Fibroblast of lung (primary cell): ENCODE data around the gene ANKRD65. TPM values are rescaled to one million over a fixed set of nuclear protein-coding genes. Genes with fewer than 3 reads are reported as not detected.
"Not testable (repeated sequence)": the region's sequence is repeated elsewhere in the genome, so short reads cannot be mapped to it uniquely, and the experiment has no call there.

Experiments
- DNase-seq, 2 donors: peaks; one replicate each; pipeline versions ENCODE4 v3.0.0 to v3.0.0-alpha.2; 2010; ENCODE audit warnings: low read depth in 2 of 2
- H2AFZ ChIP-seq: 2 replicates; pipeline ENCODE4 v1.5.1; 2012; ENCODE audit warnings: low read length, control low read depth, inconsistent platforms
- H3K27ac ChIP-seq: 2 replicates; pipeline ENCODE4 v1.5.1; 2011; ENCODE audit warnings: low read length, control low read depth; ENCODE audit not compliant: insufficient read depth
- H3K27me3 ChIP-seq: 2 replicates; pipeline ENCODE4 v1.5.1; 2011; ENCODE audit warnings: mild to moderate bottlenecking, low read length; ENCODE audit not compliant: control insufficient read depth, insufficient read depth
- H3K36me3 ChIP-seq: 2 replicates; pipeline ENCODE4 v1.5.1; 2011; ENCODE audit warnings: low read length; ENCODE audit not compliant: control insufficient read depth, insufficient read depth
- H3K4me1 ChIP-seq: 2 replicates; pipeline ENCODE4 v1.5.1; 2011; ENCODE audit warnings: low read length; ENCODE audit not compliant: control insufficient read depth, insufficient read depth; ENCODE audit errors: extremely low read depth
- H3K4me2 ChIP-seq: 2 replicates; pipeline ENCODE4 v1.5.1; 2011; ENCODE audit warnings: low read length, control low read depth; ENCODE audit not compliant: insufficient read depth; ENCODE audit errors: extremely low read depth
- H3K4me3 ChIP-seq, 4 experiments: fragments of 200-600 bp in 1 of 4; sonication (generic) in 1 of 4; replicated peaks in 1 of 4; 2 replicates each; pipeline ENCODE4 v1.5.1; 2011 to 2016; ENCODE audit warnings: low read length in 4 of 4, low read depth in 3 of 4, mild to moderate bottlenecking in 3 of 4, control low read depth in 2 of 4, inconsistent platforms in 1 of 4, mixed read lengths in 1 of 4; ENCODE audit not compliant: insufficient read depth in 1 of 4; ENCODE audit errors: control extremely low read depth in 1 of 4
- H3K79me2 ChIP-seq: 2 replicates; pipeline ENCODE4 v1.5.1; 2012; ENCODE audit warnings: mild to moderate bottlenecking, low read length, inconsistent platforms; ENCODE audit not compliant: control insufficient read depth, insufficient read depth
- H3K9ac ChIP-seq: 2 replicates; pipeline ENCODE4 v1.5.1; 2011; ENCODE audit warnings: mild to moderate bottlenecking, low read length, control low read depth; ENCODE audit not compliant: insufficient read depth
- H3K9me3 ChIP-seq: 2 replicates; pipeline ENCODE4 v1.5.1; 2012; ENCODE audit warnings: low read depth, low read length; ENCODE audit not compliant: control insufficient read depth, insufficient read depth
- H4K20me1 ChIP-seq: 2 replicates; pipeline ENCODE4 v1.5.1; 2011; ENCODE audit warnings: low read length; ENCODE audit not compliant: control insufficient read depth, insufficient read depth; ENCODE audit errors: extremely low read depth
- EZH2 ChIP-seq: IDR thresholded peaks from 2 replicates; pipeline ENCODE4 v1.5.1; 2012; ENCODE audit warnings: low read length, control low read depth, mild to moderate bottlenecking; ENCODE audit errors: missing control alignments
- polyA plus RNA-seq, 2 donors: library from polyadenylated mRNA; depleted of rRNA in 1 of 2; stranded (reverse) in 1 of 2; unstranded in 1 of 2; fragments of >200 nt; gene quantifications; 2 replicates each; pipeline ENCODE4 v1.2.1, GENCODE V29; 2011 to 2012; ENCODE audit warnings: missing spikeins in 1 of 2
- total RNA-seq: library from RNA; depleted of rRNA; stranded (reverse); fragments of >200 nt; gene quantifications from 2 replicates; pipeline ENCODE4 v1.2.1, GENCODE V29; 2014
- TF ChIP-seq, protein P1 (sequence below), 2 donors: IDR thresholded peaks in 1 of 2; conservative IDR thresholded peaks in 1 of 2; 1 replicate in 1 of 2; 2 replicates in 1 of 2; pipeline ENCODE4 v1.5.1; 2011 to 2012; ENCODE audit warnings: low read length in 2 of 2, control low read depth in 1 of 2, inconsistent platforms in 1 of 2, low read depth in 1 of 2, mild to moderate bottlenecking in 1 of 2

ANKRD65 gene
- total and polyA plus RNA-seq, 2 donors (not counting 1 experiment from before 2014, with no cell fraction given): 0.84 to 2.0 TPM

DNA sequence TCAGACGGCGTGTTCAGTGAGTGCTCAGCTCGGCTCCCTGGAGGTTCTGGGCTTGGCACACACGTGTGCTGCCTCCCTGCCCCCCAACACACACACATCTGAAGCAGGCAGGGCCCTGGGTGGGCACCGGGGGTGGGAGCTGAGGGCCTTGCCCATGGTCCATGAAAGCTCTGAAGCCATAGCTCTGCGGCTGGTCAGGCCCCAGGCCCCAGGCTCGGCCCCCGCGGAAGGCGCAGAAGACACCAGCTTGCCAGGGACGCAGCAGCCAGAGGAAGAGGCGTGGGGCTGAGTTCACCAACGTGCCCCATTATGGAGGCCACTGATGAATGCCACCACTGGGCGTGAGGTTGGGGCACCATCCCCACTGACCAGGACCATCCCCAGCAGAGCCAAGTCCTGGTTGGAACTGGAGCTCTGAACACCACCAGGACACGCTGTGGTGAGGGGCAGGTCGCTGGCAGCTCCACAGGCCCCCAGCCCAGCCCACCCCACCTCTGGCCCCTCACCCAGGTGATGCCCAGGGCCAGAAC lies 50.2 kb downstream of the ANKRD65 start:
- Histone ChIP-seq H4K20me1 (no peaks in the 10 kb centered on the region), H3K79me2 (peaks cover 26% of the 10 kb centered on the region), H3K4me3 (no peak overlapping the region), H3K9ac (no peak overlapping the region), H3K9me3 (peaks cover 4% of the 10 kb centered on the region), H2AFZ (no peak overlapping the region), H3K4me1 (peaks cover 13% of the 10 kb centered on the region), H3K27ac (no peak overlapping the region), H3K4me2 (no peak overlapping the region), H3K27me3 (no peaks in the 10 kb centered on the region), H3K36me3 (peaks cover 13% of the 10 kb centered on the region)
- no peak for DNase-seq
- TF ChIP-seq, protein P1, sequence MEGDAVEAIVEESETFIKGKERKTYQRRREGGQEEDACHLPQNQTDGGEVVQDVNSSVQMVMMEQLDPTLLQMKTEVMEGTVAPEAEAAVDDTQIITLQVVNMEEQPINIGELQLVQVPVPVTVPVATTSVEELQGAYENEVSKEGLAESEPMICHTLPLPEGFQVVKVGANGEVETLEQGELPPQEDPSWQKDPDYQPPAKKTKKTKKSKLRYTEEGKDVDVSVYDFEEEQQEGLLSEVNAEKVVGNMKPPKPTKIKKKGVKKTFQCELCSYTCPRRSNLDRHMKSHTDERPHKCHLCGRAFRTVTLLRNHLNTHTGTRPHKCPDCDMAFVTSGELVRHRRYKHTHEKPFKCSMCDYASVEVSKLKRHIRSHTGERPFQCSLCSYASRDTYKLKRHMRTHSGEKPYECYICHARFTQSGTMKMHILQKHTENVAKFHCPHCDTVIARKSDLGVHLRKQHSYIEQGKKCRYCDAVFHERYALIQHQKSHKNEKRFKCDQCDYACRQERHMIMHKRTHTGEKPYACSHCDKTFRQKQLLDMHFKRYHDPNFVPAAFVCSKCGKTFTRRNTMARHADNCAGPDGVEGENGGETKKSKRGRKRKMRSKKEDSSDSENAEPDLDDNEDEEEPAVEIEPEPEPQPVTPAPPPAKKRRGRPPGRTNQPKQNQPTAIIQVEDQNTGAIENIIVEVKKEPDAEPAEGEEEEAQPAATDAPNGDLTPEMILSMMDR (conservative IDR thresholded peaks at IDR 0.05 in 1 of 2, IDR thresholded peaks at IDR 0.05 in 1 of 2; ENCODE audit: low read depth in 1 of 2, low read length in 2 of 2): no peak
- TF ChIP-seq EZH2: no peak

DNA sequence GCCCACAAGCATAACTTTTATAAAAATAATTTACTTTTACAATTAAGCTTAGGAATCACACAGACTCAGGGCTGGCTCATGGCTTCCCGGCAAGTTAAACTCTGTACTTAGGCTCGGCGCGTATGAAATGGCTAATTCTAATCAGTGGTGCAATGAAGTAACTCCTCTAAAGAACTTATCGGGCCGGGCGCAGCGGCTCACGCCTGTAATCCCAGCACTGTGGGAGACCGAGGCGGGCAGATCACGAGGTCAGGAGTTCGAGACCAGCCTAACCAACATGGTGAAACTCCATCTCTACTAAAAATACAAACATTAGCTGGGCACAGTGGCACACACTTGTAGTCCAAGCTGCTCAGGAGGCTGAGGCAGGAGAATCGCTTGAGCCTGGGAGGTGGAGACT lies 51.0 kb downstream of the ANKRD65 start:
- H3K9me3 ChIP-seq, H3K4me2 ChIP-seq, H3K4me3 ChIP-seq, DNase-seq, H2AFZ ChIP-seq, H3K9ac ChIP-seq, H4K20me1 ChIP-seq, H3K27ac ChIP-seq, H3K27me3 ChIP-seq: not testable (repeated sequence)
- Histone ChIP-seq H3K36me3 (peaks cover 13% of the 10 kb centered on the region), H3K79me2 (peaks cover 26% of the 10 kb centered on the region), H3K4me1 (peaks cover 13% of the 10 kb centered on the region)

Other genes with a start within 250 kb of the ANKRD65 start
- gene TTLL10, start 247.4 kb downstream of the ANKRD65 start, total RNA-seq: under 0.01 TPM in 1 of 2 replicates, not detected in the other
- gene TTLL10, start 247.4 kb downstream of the ANKRD65 start, polyA plus RNA-seq: not detected in 2 replicates
- 0.77 and 1.3 TPM in 2 replicates for gene TNFRSF18, start 214.7 kb downstream of the ANKRD65 start, total RNA-seq
- gene TNFRSF18, start 214.7 kb downstream of the ANKRD65 start, polyA plus RNA-seq: 0.10 TPM in 1 of 2 replicates, not detected in the other
- under 0.01 and 0.17 TPM in 2 replicates for gene TNFRSF4, start 207.1 kb downstream of the ANKRD65 start, total RNA-seq
- gene TNFRSF4, start 207.1 kb downstream of the ANKRD65 start, polyA plus RNA-seq: 0.05 TPM in 1 of 2 replicates, not detected in the other
- 81.9 and 127 TPM in 2 replicates for gene SDF4, start 189.3 kb downstream of the ANKRD65 start, total RNA-seq
- 133 and 180 TPM in 2 replicates for gene SDF4, start 189.3 kb downstream of the ANKRD65 start, polyA plus RNA-seq
- gene B3GALT6, start 189.0 kb downstream of the ANKRD65 start, total RNA-seq: 19.3 and 19.5 TPM in 2 replicates
- 15.7 and 17.9 TPM in 2 replicates for gene B3GALT6, start 189.0 kb downstream of the ANKRD65 start, polyA plus RNA-seq
- 1.0 and 4.1 TPM in 2 replicates for gene C1QTNF12, start 174.6 kb downstream of the ANKRD65 start, total RNA-seq
- gene C1QTNF12, start 174.6 kb downstream of the ANKRD65 start, polyA plus RNA-seq: 0.27 and 0.60 TPM in 2 replicates
- gene UBE2J2, start 147.4 kb downstream of the ANKRD65 start, total RNA-seq: 39.5 and 47.2 TPM in 2 replicates
- gene UBE2J2, start 147.4 kb downstream of the ANKRD65 start, polyA plus RNA-seq: 32.3 and 50.9 TPM in 2 replicates
- 1.0 and 2.5 TPM in 2 replicates for gene SCNN1D, start 140.8 kb downstream of the ANKRD65 start, total RNA-seq
- 0.44 TPM in 2 replicates for gene SCNN1D, start 140.8 kb downstream of the ANKRD65 start, polyA plus RNA-seq
- gene ACAP3, start 113.3 kb downstream of the ANKRD65 start, total RNA-seq: 34.7 and 50.9 TPM in 2 replicates
- 15.3 and 15.7 TPM in 2 replicates for gene ACAP3, start 113.3 kb downstream of the ANKRD65 start, polyA plus RNA-seq
- 12.7 and 13.1 TPM in 2 replicates for gene PUSL1, start 112.7 kb downstream of the ANKRD65 start, total RNA-seq
- 7.1 and 9.6 TPM in 2 replicates for gene PUSL1, start 112.7 kb downstream of the ANKRD65 start, polyA plus RNA-seq
- 46.2 and 69.2 TPM in 2 replicates for gene INTS11, start 96.6 kb downstream of the ANKRD65 start, total RNA-seq
- gene INTS11, start 96.6 kb downstream of the ANKRD65 start, polyA plus RNA-seq: 44.1 and 73.0 TPM in 2 replicates
- 9.0 and 10.1 TPM in 2 replicates for gene CPTP, start 96.5 kb downstream of the ANKRD65 start, total RNA-seq
- gene CPTP, start 96.5 kb downstream of the ANKRD65 start, polyA plus RNA-seq: 6.0 and 6.2 TPM in 2 replicates
- gene TAS1R3, start 90.0 kb downstream of the ANKRD65 start, total RNA-seq: 0.17 and 0.26 TPM in 2 replicates
- 0.01 and 0.02 TPM in 2 replicates for gene TAS1R3, start 90.0 kb downstream of the ANKRD65 start, polyA plus RNA-seq
- gene DVL1, start 71.9 kb downstream of the ANKRD65 start, total RNA-seq: 78.3 and 107 TPM in 2 replicates
- gene DVL1, start 71.9 kb downstream of the ANKRD65 start, polyA plus RNA-seq: 9.1 and 12.5 TPM in 2 replicates
- 262 and 397 TPM in 2 replicates for gene MXRA8, start 62.7 kb downstream of the ANKRD65 start, total RNA-seq
- 205 and 239 TPM in 2 replicates for gene MXRA8, start 62.7 kb downstream of the ANKRD65 start, polyA plus RNA-seq
- gene AURKAIP1, start 46.1 kb downstream of the ANKRD65 start, total RNA-seq: 83.2 and 85.2 TPM in 2 replicates
- gene AURKAIP1, start 46.1 kb downstream of the ANKRD65 start, polyA plus RNA-seq: 42.2 and 66.9 TPM in 2 replicates
- 87.1 and 102 TPM in 2 replicates for gene CCNL2, start 21.9 kb downstream of the ANKRD65 start, total RNA-seq
- 70.5 and 116 TPM in 2 replicates for gene CCNL2, start 21.9 kb downstream of the ANKRD65 start, polyA plus RNA-seq
- 80.1 and 81.7 TPM in 2 replicates for gene MRPL20, start 14.0 kb downstream of the ANKRD65 start, total RNA-seq
- 150 and 188 TPM in 2 replicates for gene MRPL20, start 14.0 kb downstream of the ANKRD65 start, polyA plus RNA-seq
- 2.6 and 3.1 TPM in 2 replicates for gene VWA1, start 14.4 kb upstream of the ANKRD65 start, total RNA-seq
- 1.7 and 2.5 TPM in 2 replicates for gene VWA1, start 14.4 kb upstream of the ANKRD65 start, polyA plus RNA-seq
- under 0.01 and 0.17 TPM in 2 replicates for gene ATAD3C, start 28.4 kb upstream of the ANKRD65 start, total RNA-seq
- not detected in 2 replicates for gene ATAD3C, start 28.4 kb upstream of the ANKRD65 start, polyA plus RNA-seq
- 14.4 and 15.0 TPM in 2 replicates for gene ATAD3B, start 50.5 kb upstream of the ANKRD65 start, total RNA-seq
- 7.0 and 11.6 TPM in 2 replicates for gene ATAD3B, start 50.5 kb upstream of the ANKRD65 start, polyA plus RNA-seq
- 14.4 and 18.0 TPM in 2 replicates for gene ATAD3A, start 90.9 kb upstream of the ANKRD65 start, total RNA-seq
- gene ATAD3A, start 90.9 kb upstream of the ANKRD65 start, polyA plus RNA-seq: 12.5 and 19.8 TPM in 2 replicates
- gene TMEM240, start 119.3 kb upstream of the ANKRD65 start, total RNA-seq: 4.9 and 5.4 TPM in 2 replicates
- 1.3 and 1.4 TPM in 2 replicates for gene TMEM240, start 119.3 kb upstream of the ANKRD65 start, polyA plus RNA-seq
- gene SSU72, start 153.6 kb upstream of the ANKRD65 start, total RNA-seq: 65.1 and 72.7 TPM in 2 replicates
- gene SSU72, start 153.6 kb upstream of the ANKRD65 start, polyA plus RNA-seq: 127 and 135 TPM in 2 replicates
- 0.50 and 0.77 TPM in 2 replicates for gene FNDC10, start 178.9 kb upstream of the ANKRD65 start, total RNA-seq
- gene FNDC10, start 178.9 kb upstream of the ANKRD65 start, polyA plus RNA-seq: 1.6 and 2.0 TPM in 2 replicates
- 74.3 and 77.3 TPM in 2 replicates for gene MIB2, start 194.2 kb upstream of the ANKRD65 start, total RNA-seq
- gene MIB2, start 194.2 kb upstream of the ANKRD65 start, polyA plus RNA-seq: 4.6 and 7.1 TPM in 2 replicates
- 4.6 and 9.8 TPM in 2 replicates for gene MMP23B, start 210.9 kb upstream of the ANKRD65 start, total RNA-seq
- 0.82 and 0.89 TPM in 2 replicates for gene MMP23B, start 210.9 kb upstream of the ANKRD65 start, polyA plus RNA-seq
- gene CDK11B, start 237.7 kb upstream of the ANKRD65 start, total RNA-seq: 6.7 and 9.7 TPM in 2 replicates
- 2.5 and 4.3 TPM in 2 replicates for gene CDK11B, start 237.7 kb upstream of the ANKRD65 start, polyA plus RNA-seq